Prostate gland (tissue), 2 donors: ENCODE data around the gene ARF3.

Source experiments
- CTCF ChIP-seq, 4 experiments: fragments of 200-600 bp in 2 of 4; fragments of 450-650 bp in 2 of 4; sonication (generic) in 2 of 4; IDR thresholded peaks; 1 replicate in 3 of 4; 2 replicates in 1 of 4; pipeline ENCODE4 v1.5.1; 2016 to 2019; ENCODE audit warnings: antibody characterized with exemption in 4 of 4, mild to moderate bottlenecking in 2 of 4, moderate library complexity in 2 of 4
- POLR2A ChIP-seq: fragments of 450-650 bp; IDR thresholded peaks from one replicate; pipeline ENCODE4 v1.6.1; 2016; ENCODE audit warnings: antibody characterized with exemption, mild to moderate bottlenecking

- no peak for TF ChIP-seq CTCF (IDR thresholded peaks at IDR 0.05)
- no peak for TF ChIP-seq POLR2A
These were observed 21.0 kb upstream of the ARF3 start, which contains the start of gene WNT1 for GRCh38 chr12:48978291-48978740.
